OCI-LY3 (cell line): ENCODE data around the gene HAGHL.

Source experiments
- H2AFZ ChIP-seq: fragments of 200-600, 300-600 bp; shearing (Covaris generic); 2 replicates; pipeline ENCODE4 v1.6.0; 2014; ENCODE audit warnings: antibody characterized with exemption, low read depth, low read length
- H3K27ac ChIP-seq: fragments of 200-600, 300-600 bp; sonication (generic); 2 replicates; pipeline ENCODE4 v1.5.1; 2014; ENCODE audit warnings: mild to moderate bottlenecking, low read length, moderate library complexity, mixed read lengths
- H3K27me3 ChIP-seq: fragments of 200-600, 300-600 bp; sonication (generic); 2 replicates; pipeline ENCODE4 v1.6.1; 2014; ENCODE audit warnings: low read depth, low read length, mixed read lengths
- H3K36me3 ChIP-seq: fragments of 200-600, 300-600 bp; sonication (generic); replicated peaks from 2 replicates; pipeline ENCODE3; 2014; ENCODE audit warnings: low read depth, low read length, mixed read lengths
- H3K4me1 ChIP-seq: fragments of 300-600, 200-600 bp; sonication (generic); 2 replicates; pipeline ENCODE4 v1.6.1; 2014; ENCODE audit warnings: low read length, mixed read lengths
- H3K4me2 ChIP-seq: fragments of 200-600, 300-600 bp; sonication (generic); 2 replicates; pipeline ENCODE4 v1.6.1; 2014; ENCODE audit warnings: low read length, mixed read lengths
- H3K4me3 ChIP-seq: fragments of 300-600, 200-600 bp; sonication (generic); 2 replicates; pipeline ENCODE4 v1.5.1; 2014; ENCODE audit warnings: antibody characterized with exemption, mild to moderate bottlenecking, low read length, moderate library complexity
- H3K79me2 ChIP-seq: fragments of 300-600, 200-600 bp; shearing (Covaris generic); 2 replicates; pipeline ENCODE4 v1.6.1; 2014; ENCODE audit warnings: mild to moderate bottlenecking, low read length, mixed read lengths
- H3K9ac ChIP-seq: fragments of 300-600, 200-600 bp; shearing (Covaris generic); 2 replicates; pipeline ENCODE4 v1.6.0; 2014; ENCODE audit warnings: mild to moderate bottlenecking, low read length, moderate library complexity
- H3K9me3 ChIP-seq: fragments of 200-600, 300-600 bp; shearing (Covaris generic); 2 replicates; pipeline ENCODE4 v1.6.1; 2014; ENCODE audit warnings: low read length, mixed read lengths; ENCODE audit not compliant: insufficient read depth
- H4K20me1 ChIP-seq: fragments of 200-600, 300-600 bp; sonication (generic); 2 replicates; pipeline ENCODE4 v1.6.1; 2016; ENCODE audit warnings: low read length, mixed read lengths; ENCODE audit not compliant: insufficient read depth
- EZH2phosphoT487 ChIP-seq: fragments of 200-600 bp; shearing (Covaris generic); IDR thresholded peaks from 2 replicates; pipeline ENCODE4 v1.6.1; 2018; ENCODE audit warnings: antibody characterized with exemption, mixed run types, low read depth
- TF ChIP-seq, protein P1 (sequence below): fragments of 200-600, 300-600 bp; sonication (generic); IDR thresholded peaks from 2 replicates; pipeline ENCODE4 v1.5.1; 2014; ENCODE audit warnings: antibody characterized with exemption, low read length, low read depth

Gene HAGHL

DNA sequence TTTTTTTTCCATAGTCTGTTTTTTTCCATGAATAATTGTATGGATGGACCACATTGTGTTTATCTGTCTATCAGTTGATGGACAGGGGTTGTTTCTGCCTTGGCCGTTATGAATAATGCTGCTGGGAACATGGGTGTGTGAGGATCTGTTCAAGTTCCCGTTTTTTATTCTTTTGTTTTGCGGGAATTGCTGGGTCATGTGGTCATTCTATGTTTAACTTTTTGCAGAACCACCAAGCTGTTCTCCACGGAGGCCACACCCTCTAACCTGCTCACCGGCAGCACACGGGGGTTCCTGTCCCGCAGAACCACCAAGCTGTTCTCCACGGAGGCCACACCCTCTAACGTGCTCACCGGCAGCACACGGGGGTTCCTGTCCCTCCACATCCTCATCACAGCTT, 27.8 kb downstream of the HAGHL start:
- Histone ChIP-seq H3K9ac (no peak overlapping the region), H3K27ac (no peak overlapping the region), H3K4me3 (no peak overlapping the region), H3K4me1 (peaks cover 22% of the 10 kb centered on the region), H3K9me3 (no peaks in the 10 kb centered on the region), H2AFZ (no peak overlapping the region), H3K79me2 (no peaks in the 10 kb centered on the region), H4K20me1 (no peaks in the 10 kb centered on the region), H3K36me3 (peaks cover 2% of the 10 kb centered on the region), H3K27me3 (no peaks in the 10 kb centered on the region), H3K4me2 (no peak overlapping the region)
- TF ChIP-seq, protein P1, sequence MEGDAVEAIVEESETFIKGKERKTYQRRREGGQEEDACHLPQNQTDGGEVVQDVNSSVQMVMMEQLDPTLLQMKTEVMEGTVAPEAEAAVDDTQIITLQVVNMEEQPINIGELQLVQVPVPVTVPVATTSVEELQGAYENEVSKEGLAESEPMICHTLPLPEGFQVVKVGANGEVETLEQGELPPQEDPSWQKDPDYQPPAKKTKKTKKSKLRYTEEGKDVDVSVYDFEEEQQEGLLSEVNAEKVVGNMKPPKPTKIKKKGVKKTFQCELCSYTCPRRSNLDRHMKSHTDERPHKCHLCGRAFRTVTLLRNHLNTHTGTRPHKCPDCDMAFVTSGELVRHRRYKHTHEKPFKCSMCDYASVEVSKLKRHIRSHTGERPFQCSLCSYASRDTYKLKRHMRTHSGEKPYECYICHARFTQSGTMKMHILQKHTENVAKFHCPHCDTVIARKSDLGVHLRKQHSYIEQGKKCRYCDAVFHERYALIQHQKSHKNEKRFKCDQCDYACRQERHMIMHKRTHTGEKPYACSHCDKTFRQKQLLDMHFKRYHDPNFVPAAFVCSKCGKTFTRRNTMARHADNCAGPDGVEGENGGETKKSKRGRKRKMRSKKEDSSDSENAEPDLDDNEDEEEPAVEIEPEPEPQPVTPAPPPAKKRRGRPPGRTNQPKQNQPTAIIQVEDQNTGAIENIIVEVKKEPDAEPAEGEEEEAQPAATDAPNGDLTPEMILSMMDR, result no peak
- no peak for TF ChIP-seq EZH2phosphoT487

DNA sequence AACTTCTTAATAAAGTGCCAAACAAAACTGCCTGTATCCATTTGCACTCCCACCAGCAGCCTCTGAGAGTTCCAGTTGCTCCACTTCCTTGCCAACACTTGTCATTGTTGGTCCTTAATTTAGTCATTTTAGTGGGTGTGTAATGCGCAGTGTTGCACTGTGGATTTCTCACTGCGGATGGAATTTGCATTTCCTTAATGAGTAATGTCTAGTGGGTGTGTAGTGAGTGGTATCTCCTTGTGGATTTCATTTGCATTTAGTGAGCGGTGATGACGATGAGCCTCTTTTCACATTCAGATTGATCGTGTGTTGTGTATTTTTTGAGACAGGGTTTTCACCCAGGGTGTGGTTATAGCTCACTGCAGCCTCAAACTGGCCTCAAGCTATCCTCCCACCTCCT, 29.5 kb downstream of the HAGHL start:
- Histone ChIP-seq H3K4me1 (peaks cover 21% of the 10 kb centered on the region), H3K4me3 (no peak overlapping the region), H3K9ac (no peak overlapping the region), H3K27me3 (no peaks in the 10 kb centered on the region), H3K36me3 (peaks cover 2% of the 10 kb centered on the region), H3K9me3 (no peaks in the 10 kb centered on the region), H3K79me2 (no peaks in the 10 kb centered on the region), H2AFZ (no peak overlapping the region), H3K27ac (no peak overlapping the region), H4K20me1 (no peaks in the 10 kb centered on the region), H3K4me2 (no peak overlapping the region)
- TF ChIP-seq, protein P1, result no peak
- no peak for TF ChIP-seq EZH2phosphoT487

DNA sequence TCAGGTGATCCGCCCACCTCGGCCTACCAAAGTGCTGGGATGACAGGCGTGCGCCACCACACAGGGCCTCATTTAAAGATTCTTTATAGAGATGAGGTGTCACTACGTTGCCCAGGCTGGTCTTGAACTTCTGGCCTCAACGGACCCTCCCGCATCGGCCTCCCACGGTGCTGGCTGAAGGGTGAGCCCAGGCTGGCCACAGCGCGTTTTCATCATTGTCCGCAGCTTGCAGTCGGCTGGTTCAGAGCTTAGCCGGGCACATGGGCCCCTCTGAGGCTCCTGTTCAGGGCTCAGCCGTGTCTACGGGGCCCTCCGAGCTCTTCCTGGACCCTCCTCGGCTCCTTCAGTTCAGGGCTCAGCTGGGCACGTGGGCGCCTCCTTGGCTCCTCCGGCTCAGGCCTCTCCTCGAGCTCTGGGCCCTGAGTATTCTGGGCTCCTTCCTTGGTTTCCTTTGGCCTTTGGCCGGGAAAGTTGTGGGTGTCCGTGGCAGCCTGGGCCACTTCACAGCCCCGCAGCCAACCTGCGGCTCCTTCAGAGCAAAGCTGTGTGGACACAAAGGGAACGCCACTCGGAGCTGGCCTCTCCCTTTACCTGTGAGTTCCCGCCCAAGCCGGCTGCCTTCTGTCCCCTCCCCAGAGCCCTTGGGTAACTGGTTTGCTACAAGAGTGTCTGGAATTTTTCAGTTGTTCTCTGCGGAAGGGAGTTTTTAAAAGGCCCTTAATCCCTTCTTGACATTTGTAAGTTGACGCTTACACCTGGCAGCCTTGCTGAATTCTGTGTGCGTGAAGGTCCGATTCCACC, 32.4 kb downstream of the HAGHL start:
- Histone ChIP-seq H2AFZ (no peak overlapping the region), H3K4me3 (no peak overlapping the region), H4K20me1 (no peaks in the 10 kb centered on the region), H3K79me2 (no peaks in the 10 kb centered on the region), H3K4me1 (no peaks in the 10 kb centered on the region), H3K9ac (no peak overlapping the region), H3K27me3 (no peaks in the 10 kb centered on the region), H3K4me2 (no peak overlapping the region), H3K27ac (no peak overlapping the region), H3K9me3 (no peaks in the 10 kb centered on the region), H3K36me3 (peaks cover 2% of the 10 kb centered on the region)
- TF ChIP-seq EZH2phosphoT487, result no peak
- TF ChIP-seq, protein P1, result no peak

DNA sequence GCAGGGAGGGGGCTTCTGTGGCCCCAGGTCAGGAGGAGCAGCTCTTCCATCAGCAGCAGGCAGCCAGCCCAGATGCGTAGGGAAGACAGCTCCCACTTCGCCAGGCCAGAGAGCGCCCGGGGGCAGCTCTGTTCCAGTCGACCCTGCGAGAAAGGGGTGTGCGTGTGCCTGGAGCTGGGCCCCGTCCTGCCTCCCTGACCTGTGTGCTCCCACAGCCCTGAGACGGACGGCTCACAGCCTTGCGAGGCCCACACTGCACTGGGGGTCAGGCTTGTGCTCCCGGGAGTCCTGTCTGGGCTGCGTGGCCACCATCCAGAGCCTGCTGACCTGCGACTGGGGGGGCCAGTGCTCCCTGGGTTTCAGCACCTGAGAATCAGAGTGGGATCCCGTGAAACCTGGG, 33.2 kb downstream of the HAGHL start:
- no peak overlapping the region for H3K27ac ChIP-seq
- H3K9ac ChIP-seq, result no peak overlapping the region
- H4K20me1 ChIP-seq, result no peaks in the 10 kb centered on the region
- H3K4me1 ChIP-seq, result no peaks in the 10 kb centered on the region
- H3K4me3 ChIP-seq, result no peak overlapping the region
- no peaks in the 10 kb centered on the region for H3K79me2 ChIP-seq
- no peak overlapping the region for H2AFZ ChIP-seq
- TF ChIP-seq, protein P1, result no peak
- TF ChIP-seq EZH2phosphoT487, result no peak
- peaks cover 2% of the 10 kb centered on the region for H3K36me3 ChIP-seq
- H3K27me3 ChIP-seq, result no peaks in the 10 kb centered on the region
- H3K9me3 ChIP-seq, result no peaks in the 10 kb centered on the region
- H3K4me2 ChIP-seq, result no peak overlapping the region
